ENCODE results near the gene TMEM132D.

The TMEM132D gene

GRCh38 chr12:129413295-129413694 is 490.5 kb downstream of the TMEM132D start:
- no peak overlapping the region for H2AFZ ChIP-seq (ENCODE audit: low read depth, low read length, severe bottlenecking)
- no peak overlapping the region for H3K4me3 ChIP-seq (ENCODE audit: insufficient read depth, low read length, poor library complexity, severe bottlenecking)
- H3F3A ChIP-seq (ENCODE audit: insufficient read depth): no peaks in the 10 kb centered on the region
- H4K20me1 ChIP-seq (ENCODE audit: low read depth, low read length): no peaks in the 10 kb centered on the region
- H3K9me2 ChIP-seq (replicated peaks; ENCODE audit: insufficient read depth, low read length): no peaks in the 10 kb centered on the region
- no peaks in the 10 kb centered on the region for H3K36me3 ChIP-seq (ENCODE audit: low read length)
- TF ChIP-seq EZH2phosphoT487 (conservative IDR thresholded peaks at IDR 0.05; ENCODE audit: low read length): no peak
- no peaks in the 10 kb centered on the region for H3K27me3 ChIP-seq (ENCODE audit: low read length)
- H3K9me3 ChIP-seq (ENCODE audit: insufficient read depth, low read length): no peaks in the 10 kb centered on the region
- H3K27ac ChIP-seq (ENCODE audit: low read depth, low read length): no peak overlapping the region
- no peak overlapping the region for H3K4me2 ChIP-seq (ENCODE audit: low read depth, low read length, poor library complexity, severe bottlenecking)
- H3K9ac ChIP-seq (ENCODE audit: low read length): no peak overlapping the region
- no peaks in the 10 kb centered on the region for H3K79me2 ChIP-seq (ENCODE audit: insufficient read depth, low read length)

GRCh38 chr12:129409281-129409680 is 494.5 kb downstream of the TMEM132D start:
- Histone ChIP-seq H3K9me2 (replicated peaks; ENCODE audit: insufficient read depth, low read length) (no peaks in the 10 kb centered on the region), H3K79me2 (ENCODE audit: insufficient read depth, low read length) (no peaks in the 10 kb centered on the region), H2AFZ (ENCODE audit: low read depth, low read length, severe bottlenecking) (no peak overlapping the region), H3K27ac (ENCODE audit: low read depth, low read length) (no peak overlapping the region), H3K9me3 (ENCODE audit: insufficient read depth, low read length) (no peaks in the 10 kb centered on the region), H3K4me2 (ENCODE audit: low read depth, low read length, poor library complexity, severe bottlenecking) (no peak overlapping the region), H3K4me3 (ENCODE audit: insufficient read depth, low read length, poor library complexity, severe bottlenecking) (no peak overlapping the region), H3F3A (ENCODE audit: insufficient read depth) (no peaks in the 10 kb centered on the region), H3K27me3 (ENCODE audit: low read length) (no peaks in the 10 kb centered on the region), H3K9ac (ENCODE audit: low read length) (no peak overlapping the region), H3K36me3 (ENCODE audit: low read length) (no peaks in the 10 kb centered on the region), H4K20me1 (ENCODE audit: low read depth, low read length) (no peaks in the 10 kb centered on the region)
- TF ChIP-seq EZH2phosphoT487 (conservative IDR thresholded peaks at IDR 0.05; ENCODE audit: low read length) (no peak), CTCF (IDR thresholded peaks at IDR 0.05; ENCODE audit: insufficient read depth, low read length, poor library complexity, severe bottlenecking) (no peak)

- Histone ChIP-seq H3K27me3 (ENCODE audit: low read length) (no peaks in the 10 kb centered on the region), H3K36me3 (ENCODE audit: low read length) (no peaks in the 10 kb centered on the region)
These were observed 499.3 kb downstream of the TMEM132D start for GRCh38 chr12:129404556-129404955.

GRCh38 chr12:129401572-129401971 is 502.3 kb downstream of the TMEM132D start:
- no peaks in the 10 kb centered on the region for H4K20me1 ChIP-seq (ENCODE audit: low read depth, low read length)
- H2AFZ ChIP-seq (ENCODE audit: low read depth, low read length, severe bottlenecking): no peak overlapping the region
- no peak overlapping the region for H3K9ac ChIP-seq (ENCODE audit: low read length)
- H3K9me2 ChIP-seq (replicated peaks; ENCODE audit: insufficient read depth, low read length): no peaks in the 10 kb centered on the region; the same call in 1 of the 2 replicates
- no peak overlapping the region for H3K4me3 ChIP-seq (ENCODE audit: insufficient read depth, low read length, poor library complexity, severe bottlenecking)
- no peaks in the 10 kb centered on the region for H3K36me3 ChIP-seq (ENCODE audit: low read length)
- TF ChIP-seq EZH2phosphoT487 (conservative IDR thresholded peaks at IDR 0.05; ENCODE audit: low read length): no peak
- TF ChIP-seq CTCF (IDR thresholded peaks at IDR 0.05; ENCODE audit: insufficient read depth, low read length, poor library complexity, severe bottlenecking): no peak
- no peaks in the 10 kb centered on the region for H3K27me3 ChIP-seq (ENCODE audit: low read length)
- H3K27ac ChIP-seq (ENCODE audit: low read depth, low read length): no peak overlapping the region
- no peak overlapping the region for H3K4me2 ChIP-seq (ENCODE audit: low read depth, low read length, poor library complexity, severe bottlenecking)
- no peaks in the 10 kb centered on the region for H3K9me3 ChIP-seq (ENCODE audit: insufficient read depth, low read length)
- no peaks in the 10 kb centered on the region for H3F3A ChIP-seq (ENCODE audit: insufficient read depth)
- no peaks in the 10 kb centered on the region for H3K79me2 ChIP-seq (ENCODE audit: insufficient read depth, low read length)

More at GRCh38 chr12:129404556-129404955, 499.3 kb downstream of the TMEM132D start:
- Histone ChIP-seq H3K27ac (ENCODE audit: low read depth, low read length) (no peak overlapping the region), H3F3A (ENCODE audit: insufficient read depth) (no peaks in the 10 kb centered on the region), H3K4me3 (ENCODE audit: insufficient read depth, low read length, poor library complexity, severe bottlenecking) (no peak overlapping the region), H3K4me2 (ENCODE audit: low read depth, low read length, poor library complexity, severe bottlenecking) (no peak overlapping the region), H2AFZ (ENCODE audit: low read depth, low read length, severe bottlenecking) (no peak overlapping the region), H3K9me2 (replicated peaks; ENCODE audit: insufficient read depth, low read length) (no peaks in the 10 kb centered on the region), H3K79me2 (ENCODE audit: insufficient read depth, low read length) (no peaks in the 10 kb centered on the region), H3K9me3 (ENCODE audit: insufficient read depth, low read length) (no peaks in the 10 kb centered on the region), H3K9ac (ENCODE audit: low read length) (no peak overlapping the region), H4K20me1 (ENCODE audit: low read depth, low read length) (no peaks in the 10 kb centered on the region)
- TF ChIP-seq EZH2phosphoT487 (conservative IDR thresholded peaks at IDR 0.05; ENCODE audit: low read length): no peak
- no peak for TF ChIP-seq CTCF (IDR thresholded peaks at IDR 0.05; ENCODE audit: insufficient read depth, low read length, poor library complexity, severe bottlenecking)

Measured in SU-DHL-6 (cell line).